GM18873 (cell line): ENCODE measurements around the gene DUSP9.
A peak's percentile ranks its signal among the peaks of the same experiment; 100 is the strongest.
"Not testable (repeated sequence)": the region's sequence is repeated elsewhere in the genome, so short reads cannot be mapped to it uniquely, and the experiment has no call there.

Experiments used
- ATAC-seq: cut with Tn5 transposase; IDR thresholded peaks from one replicate; pipeline ENCODE4 v1.9.1; 2021; ENCODE audit warnings: mild to moderate bottlenecking, moderate library complexity, moderate number of reproducible peaks; ENCODE audit not compliant: unreplicated experiment, low FRiP score

Gene DUSP9, protein sequence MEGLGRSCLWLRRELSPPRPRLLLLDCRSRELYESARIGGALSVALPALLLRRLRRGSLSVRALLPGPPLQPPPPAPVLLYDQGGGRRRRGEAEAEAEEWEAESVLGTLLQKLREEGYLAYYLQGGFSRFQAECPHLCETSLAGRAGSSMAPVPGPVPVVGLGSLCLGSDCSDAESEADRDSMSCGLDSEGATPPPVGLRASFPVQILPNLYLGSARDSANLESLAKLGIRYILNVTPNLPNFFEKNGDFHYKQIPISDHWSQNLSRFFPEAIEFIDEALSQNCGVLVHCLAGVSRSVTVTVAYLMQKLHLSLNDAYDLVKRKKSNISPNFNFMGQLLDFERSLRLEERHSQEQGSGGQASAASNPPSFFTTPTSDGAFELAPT

DNA sequence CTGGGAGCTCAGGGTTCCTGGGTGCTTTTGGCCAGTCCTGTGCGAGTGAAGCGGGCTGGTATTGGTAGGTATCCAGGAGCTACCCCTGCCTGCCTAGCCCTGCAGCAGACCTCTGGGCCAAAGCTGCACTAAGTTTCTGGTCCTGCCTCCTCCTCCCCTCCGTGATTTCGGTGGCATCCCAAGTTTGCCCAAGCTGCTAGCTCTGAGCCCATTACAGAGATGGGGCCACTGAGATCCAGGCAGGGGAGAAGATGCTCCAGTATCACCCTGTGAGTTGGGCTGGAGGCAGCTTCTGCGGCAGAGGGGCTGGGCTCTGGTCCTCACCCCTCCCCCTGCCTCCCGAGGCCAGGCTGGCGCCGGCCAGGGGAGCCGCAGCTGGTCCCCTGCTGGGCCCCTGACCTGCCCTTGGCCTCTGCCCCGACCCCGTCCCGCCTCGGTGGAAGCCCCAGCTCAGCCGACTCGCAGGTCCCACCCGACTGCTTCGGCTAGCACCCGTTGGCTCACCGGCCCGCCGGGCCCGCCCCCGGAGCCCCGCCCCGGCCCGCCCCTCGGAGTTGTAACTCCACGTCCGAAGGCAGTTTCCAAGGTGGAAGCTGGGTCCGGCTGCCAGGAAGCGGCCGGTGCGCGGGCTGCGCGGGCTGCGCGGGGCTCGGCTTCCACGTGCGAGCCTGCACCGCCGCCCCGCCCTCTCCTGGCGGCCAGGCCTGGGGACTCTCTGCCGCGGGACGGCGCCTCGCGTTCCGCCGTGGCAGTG lies at the start of gene DUSP9:
TSS of gene DUSP9 (plus strand) at position 584 of the 754 bp plus-strand sequence. CDS start 751 bp downstream, outside the sequence.
- ATAC-seq, result no peak

DNA sequence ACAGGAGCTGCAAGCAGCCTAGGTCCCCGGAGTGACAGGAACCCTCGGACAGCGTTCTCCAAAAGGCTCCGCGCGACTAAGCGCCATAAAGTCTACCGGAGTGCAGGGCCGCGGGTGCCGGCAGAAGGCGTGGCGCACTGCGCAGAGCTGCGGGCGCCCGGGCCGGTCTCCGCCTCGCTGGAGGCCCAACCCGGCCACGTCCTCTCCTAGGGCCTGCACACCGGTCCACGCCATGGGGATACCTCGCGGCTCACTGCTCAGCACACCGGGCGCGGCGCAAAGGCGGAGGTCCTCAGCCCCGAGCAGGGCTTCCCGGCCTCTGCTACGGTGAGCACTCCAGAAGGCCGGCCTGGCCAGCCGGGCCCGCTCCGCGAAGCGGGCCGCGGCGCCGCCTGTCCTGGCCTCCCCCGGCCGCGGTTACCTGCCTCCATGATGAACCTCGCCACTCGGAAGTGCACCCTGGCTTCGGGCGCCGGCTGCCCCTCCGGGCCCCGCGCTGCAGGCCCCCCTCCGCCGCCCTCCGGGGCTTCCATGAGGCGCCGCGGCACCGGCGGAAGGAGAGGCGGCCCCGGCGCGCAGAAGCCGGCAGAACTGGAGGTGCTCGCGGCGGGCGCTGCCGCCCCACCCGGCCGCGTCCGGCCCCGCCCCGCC lies 48.3 kb upstream of the DUSP9 start, which contains the start of gene CCNQ:
TSS of gene CCNQ (minus strand) at position 599 of the 651 bp plus-strand sequence. CDS start at position 533, 66 bp downstream.
- ATAC-seq, result peak; percentile 25

DNA sequence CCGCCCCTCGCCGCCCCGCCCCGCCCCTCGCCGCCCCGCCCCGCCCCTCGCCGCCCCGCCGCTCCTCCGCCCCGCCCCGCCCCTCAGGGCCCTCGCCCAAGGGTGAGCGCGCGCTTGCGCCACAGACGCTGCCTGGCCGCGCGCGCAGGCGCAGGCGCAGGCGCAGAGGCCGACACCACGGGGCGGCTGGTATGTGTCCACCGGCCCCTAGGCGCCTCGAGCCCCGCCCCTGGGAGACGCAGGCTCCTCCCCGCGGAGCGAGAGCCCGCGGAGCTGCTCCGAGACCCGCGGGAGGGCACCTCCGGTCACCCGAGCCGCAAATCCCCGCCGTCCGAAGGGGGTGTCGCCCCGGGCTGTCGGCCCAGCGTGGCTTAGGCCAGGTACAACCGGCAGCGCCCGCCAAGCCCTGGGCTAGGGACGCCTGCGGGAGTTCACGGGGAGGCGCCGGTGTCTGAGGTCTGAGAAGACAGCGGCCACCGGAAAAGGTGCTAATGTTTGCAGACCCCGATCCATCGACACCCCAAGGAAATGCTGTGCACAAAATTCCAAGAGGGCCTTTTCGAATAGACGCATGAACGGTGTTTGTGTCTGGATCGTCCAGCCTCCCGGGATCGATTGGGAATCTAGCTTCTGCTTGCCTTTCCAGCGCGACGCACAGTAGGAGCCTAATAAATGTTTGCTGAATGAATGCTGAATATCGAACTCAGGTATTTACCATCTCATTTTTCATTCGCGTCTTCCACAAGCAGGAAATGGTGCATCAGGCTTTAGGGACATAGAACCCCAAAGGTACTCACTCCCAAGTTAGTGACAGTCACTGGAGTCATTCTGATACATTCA lies 47.6 kb upstream of the DUSP9 start:
- ATAC-seq, result peak; percentile 49

DNA sequence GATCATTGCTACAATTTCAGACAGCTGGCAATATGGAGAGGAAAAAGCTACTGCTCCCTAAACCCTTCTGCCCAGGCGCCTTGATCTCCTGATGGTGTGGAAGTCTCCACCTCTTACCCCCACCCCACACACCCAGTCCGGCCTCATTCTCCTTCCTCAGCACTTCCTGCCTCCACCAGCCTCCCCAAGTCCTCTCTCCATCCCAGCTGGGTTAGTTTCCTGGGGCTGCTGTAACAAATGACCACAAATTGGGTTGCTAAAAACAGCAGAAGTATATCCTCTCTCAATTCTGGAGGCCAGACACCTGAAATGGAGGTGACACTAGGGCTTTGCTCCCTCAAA lies 47.0 kb upstream of the DUSP9 start:
- no peak for ATAC-seq

DNA sequence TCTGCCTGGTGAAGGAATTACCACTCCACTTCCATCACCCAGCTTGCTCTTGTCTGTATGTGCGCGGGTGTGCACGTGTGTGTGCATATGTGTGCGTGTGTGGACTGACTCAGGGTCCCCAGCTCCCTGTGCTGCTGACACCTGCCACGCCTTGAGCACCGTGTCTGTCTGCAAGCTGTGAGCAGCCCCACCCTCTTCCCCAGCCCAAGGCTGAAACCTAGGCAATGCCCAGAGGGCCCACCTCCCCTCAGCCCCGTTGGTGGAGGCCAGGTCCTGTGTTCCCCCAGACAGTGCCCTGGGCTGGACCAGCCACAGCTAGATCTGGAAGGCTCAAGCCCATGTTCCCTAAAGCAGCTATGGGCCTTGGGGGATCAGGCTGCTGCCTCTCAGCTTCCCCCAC lies 46.1 kb upstream of the DUSP9 start:
- no peak for ATAC-seq

DNA sequence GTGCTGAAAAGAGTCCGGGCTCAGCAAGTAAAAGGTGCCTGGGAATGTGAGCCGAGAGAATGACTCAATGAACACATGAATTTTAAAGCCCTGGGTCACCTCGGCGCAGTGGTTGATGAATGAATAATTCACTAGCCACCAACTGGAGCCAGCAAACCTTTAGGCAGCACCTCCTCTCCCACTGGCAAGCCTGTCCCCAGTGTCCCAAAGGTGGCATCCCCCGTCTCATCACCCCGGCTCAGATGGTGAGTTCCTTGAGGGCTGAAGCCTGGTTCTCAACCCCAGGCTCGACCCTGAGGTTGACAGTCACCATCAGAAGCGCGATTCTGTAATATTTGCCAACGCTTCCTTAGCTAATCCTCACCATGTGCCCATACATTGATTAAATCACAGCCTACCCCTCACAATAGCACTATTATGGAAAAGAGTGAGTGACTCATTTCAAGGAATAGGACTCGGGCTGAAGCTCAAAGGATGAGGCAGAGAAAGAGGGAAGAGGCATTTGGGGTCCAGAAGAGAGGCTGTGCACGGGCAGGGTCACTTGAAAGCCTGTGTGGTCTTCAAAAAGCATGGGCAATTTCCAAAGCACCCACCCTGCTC lies 45.4 kb upstream of the DUSP9 start:
- ATAC-seq, result no peak

DNA sequence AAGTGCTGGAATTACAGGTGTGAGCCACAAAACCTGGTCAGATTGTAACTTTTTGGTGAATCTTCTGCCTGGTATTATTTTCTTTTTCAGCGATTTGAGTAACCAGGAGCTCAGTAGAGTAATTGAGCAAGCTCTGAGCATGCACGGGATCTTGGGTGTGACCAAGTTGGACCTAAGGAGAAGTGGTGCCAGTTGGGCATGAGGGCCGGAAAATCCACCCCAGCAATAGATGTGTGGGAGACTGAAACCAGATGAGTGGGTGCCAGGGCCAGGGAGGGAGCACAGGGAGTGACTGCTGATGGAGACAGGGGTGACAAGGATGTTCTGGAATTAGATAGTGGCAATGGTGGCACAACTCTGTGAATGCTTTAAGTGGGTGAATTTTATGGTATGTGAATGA lies 44.4 kb upstream of the DUSP9 start:
- no peak for ATAC-seq

DNA sequence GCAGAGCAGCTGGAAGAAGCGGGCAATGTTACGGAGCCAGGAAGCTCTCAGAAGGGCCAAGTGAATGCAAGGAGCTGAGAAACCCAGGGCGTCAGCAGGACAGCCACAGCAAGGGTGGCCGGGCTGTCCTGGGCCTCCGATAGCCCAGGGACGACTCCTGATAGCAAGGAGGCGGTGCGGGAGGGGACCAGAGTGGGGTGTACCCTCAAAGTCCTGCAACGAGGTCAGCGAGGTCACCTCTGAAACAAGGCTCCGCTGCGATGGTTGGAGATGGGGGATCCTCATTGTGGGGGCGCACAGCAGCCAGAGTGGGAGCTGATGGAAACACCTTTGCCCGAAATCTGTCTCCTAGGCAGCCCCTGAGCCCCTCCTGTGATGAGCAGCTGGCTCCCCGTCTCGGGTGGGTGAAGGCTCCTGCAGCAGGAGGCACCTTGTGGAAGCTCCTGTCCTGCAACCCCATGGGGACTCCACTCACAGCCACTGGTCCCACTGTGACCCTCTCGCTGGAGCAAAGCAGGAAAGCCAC lies 43.8 kb upstream of the DUSP9 start:
- no peak for ATAC-seq

DNA sequence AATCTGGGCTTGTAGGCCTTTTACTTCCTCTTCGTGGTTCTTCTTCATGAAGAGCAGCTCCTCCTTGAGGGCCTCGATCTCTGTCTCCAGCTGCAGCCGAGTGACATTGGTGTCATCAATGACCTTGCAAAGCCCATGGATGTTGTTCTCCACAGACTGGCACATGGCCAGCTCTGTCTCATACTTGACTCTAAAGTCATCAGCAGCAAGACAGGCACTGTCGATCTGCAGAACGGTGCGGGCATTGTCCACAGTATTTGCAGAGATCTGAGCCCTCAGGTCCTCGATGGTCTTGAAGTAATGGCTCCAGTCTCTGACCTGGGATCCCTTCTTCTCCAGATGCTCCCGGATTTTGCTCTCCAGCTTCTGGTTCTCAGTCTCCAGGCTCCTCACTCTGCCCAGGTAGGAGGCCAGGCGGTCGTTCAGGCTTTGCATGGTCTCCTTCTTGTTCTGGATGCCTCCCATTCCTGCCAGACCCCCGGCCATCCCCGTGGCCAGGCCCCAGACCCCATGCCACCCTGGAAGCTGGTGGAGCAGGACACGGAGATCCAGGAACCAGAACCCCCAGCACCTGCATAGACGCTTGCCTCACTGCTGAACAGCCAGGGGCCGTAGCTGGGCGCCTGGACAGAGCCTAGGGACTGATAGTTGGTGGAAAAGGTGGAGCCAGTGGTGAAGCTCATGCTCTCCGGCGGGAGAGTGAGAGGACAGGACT lies 42.2 kb upstream of the DUSP9 start:
- not testable (repeated sequence) for ATAC-seq

DNA sequence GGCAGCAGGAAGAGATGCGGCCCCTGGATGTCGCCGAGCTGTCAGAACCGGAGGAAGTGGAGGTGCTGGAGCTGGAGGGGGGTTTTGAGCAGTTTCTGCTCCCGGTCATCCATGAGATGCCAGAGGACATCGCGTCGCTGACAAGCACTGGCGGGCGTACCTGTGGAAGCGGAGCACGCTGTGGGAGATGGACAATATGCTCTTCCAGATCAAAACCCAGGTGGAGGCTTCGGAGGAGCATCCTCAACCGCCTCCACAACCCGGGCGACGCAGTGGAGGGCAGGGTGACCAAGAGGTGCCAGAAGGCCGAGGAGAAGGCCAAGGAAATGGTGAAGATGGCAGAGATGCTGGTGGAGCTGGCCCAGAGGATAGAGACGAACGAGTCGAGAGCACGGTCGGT lies 40.5 kb upstream of the DUSP9 start:
- no peak for ATAC-seq

DNA sequence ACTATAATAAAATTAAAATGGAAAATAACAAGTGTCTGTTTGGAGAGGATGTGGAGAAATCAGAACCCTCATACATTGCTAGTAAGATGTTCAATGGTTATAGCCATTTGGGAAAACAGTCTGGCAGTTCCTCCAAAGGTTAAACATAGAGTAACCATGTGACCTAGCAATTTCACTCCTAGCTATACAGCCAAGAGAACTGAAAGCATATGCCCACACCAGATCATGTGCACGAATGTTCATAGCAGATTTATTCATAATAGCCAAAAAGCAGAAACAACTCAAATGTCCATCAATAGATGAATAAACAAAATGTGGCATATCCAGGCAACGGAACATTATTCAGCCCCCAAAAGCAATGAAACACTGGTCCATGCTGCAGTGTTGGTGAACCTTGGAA lies 38.6 kb upstream of the DUSP9 start:
- ATAC-seq, result no peak

DNA sequence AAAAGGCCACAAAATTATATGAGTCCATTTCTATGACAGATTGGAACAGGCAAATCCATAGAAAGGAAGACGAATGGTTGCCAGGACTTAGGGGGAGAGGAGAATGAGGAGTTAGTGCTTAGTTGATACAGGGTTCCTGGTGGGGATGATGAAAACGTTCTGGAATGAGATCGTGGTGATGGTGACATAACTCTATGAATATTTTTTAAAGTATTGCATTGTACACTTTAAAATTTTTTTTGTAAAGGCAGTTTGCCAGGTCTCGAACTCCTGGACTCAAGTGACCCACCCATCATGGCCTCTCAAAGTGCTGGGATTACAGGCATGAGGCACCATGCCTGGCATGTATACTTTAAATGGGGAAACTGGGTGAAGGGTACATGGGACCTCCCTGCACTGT lies 38.2 kb upstream of the DUSP9 start:
- no peak for ATAC-seq

DNA sequence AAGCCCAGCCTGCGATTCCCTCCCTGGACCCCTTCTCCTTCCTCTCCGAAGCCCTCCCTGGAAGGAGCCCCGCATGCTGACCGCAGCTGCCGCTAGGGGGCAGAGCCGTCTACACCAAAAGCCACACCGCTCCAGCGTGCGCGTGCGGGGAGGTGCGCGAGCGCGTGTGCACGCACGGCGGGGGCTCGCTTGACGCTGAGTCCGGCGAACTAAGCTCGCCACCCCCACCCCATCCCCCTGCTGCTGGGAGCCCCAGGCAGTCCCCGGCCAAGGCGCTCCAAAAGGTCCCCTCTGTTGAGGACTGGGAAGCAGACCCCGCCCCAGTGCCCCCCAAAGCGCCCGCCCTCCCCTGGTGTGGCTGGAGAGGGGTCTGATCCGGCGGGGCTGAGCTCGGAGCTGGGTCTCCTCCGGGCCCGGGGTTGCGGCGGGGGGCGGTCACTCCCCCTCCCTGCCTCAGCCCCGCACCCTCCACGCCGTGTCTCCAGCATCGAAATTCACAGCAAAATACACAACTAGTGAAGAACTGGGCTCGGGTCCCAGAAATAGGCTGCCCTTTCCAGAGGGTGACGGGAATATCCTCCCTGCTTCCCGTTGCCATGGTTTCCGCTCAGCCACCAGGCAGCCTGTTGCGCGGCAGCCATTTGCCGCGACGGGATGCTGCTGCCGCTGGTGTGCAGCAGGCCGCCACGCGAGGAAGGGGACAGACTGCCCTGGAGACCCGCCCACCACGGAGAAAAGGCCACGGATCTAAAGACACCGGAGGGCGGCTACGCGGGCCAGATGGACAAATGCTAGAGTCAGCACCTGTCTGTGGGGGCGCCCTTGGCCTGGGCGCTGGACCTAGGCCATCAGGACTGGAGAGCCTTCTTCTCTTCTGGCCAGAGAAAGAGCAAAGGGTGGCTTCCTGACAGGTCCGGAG lies 36.8 kb upstream of the DUSP9 start:
- ATAC-seq, result no peak

DNA sequence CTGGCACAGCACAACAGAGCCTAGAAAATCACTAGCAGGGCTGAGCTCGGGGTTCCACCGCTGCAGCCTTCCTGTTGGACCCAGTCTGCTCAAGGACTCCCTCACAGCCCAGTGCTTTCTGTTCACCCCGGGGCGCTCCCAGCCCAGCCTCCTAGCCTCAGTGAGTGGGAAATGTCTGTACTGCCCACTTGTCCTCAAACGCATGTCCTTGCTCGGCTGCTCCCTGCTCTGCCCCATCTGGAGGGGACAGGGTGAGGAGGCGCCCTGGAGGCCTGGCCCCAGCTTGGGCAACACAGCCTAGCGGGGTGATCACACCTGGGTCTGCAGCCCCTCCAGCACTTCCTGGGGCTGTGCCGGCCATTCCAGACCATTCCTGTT lies 36.2 kb upstream of the DUSP9 start:
- ATAC-seq, result no peak

DNA sequence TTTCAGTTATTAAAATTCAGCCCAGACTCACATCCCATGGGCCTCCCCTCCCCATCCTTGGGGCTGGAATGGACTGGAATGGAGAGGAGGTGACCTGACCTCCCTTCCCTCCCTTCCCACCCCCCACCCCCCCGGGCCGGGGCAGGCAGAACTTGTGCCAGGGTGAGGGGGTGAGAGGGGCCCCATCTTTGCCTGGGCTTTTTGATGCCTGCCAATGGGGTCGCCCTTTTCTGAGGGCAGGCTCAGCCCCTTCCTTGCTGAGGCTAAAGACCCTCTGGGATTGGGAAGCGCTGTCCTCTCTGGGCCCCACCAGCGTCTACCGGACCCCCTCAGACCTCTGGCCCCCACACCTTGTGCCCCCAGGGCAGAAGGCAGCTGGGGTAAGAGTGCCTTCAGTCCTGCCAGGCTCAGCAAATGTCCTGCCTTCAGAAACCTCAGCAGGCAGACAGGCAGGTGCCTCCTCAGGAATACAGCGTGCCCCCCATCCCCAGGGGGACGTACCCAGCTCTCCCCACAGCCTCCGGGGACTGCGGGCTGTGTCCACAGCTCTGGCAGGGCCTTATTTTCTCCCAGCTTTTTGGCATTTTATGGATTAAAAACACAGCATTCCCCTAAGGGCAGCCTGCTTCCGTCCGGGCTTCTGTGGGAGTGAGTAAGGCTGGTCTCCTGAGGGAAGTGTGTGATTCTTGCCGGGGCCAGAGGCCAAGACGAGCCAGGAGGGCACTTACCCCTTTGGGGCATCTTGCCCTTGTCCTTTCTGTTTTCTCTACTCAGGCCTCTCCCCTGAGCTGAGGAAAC lies 35.5 kb upstream of the DUSP9 start:
- ATAC-seq, result no peak

DNA sequence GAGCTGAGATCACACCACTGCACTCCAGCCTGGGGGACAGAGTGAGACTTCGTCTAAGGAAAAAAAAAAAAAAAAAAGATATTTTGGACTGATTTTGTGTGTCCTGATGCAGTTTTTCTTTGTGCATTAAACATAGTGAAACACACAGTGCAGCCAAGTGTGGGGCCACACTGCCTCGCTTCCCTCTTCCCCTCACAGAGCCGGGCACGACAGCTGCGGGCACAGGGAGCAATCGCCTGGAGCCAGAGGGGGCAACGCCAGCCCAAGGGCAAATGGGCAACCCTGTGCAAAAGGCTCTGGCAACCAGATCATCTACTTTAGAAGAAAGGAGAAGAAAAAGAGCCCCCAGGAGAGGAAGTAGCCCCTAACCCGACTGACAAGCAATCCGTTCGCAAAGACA lies 34.6 kb upstream of the DUSP9 start:
- ATAC-seq, result no peak

DNA sequence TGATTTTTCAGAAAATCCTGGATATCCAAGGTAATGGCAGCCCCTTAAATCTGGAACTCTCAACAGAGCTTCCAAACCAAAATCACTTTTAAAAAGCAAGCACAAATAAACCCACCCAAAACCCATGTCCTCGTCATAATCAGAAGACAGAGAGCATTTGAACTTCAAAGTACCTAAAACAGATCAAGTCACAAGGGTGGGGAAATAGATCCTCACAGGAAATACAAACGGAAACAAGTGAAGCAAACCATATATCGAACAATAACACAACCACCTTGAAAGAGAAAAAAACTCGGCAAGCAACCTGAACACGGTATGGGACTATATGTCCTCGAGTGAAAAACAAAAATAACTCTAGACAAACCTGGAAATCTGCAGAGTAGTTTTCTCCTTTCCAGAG lies 32.2 kb upstream of the DUSP9 start:
- no peak for ATAC-seq
